ENCODE measurements around the gene TSHR. TPM values are rescaled to one million over a fixed set of nuclear protein-coding genes. Genes with fewer than 3 reads are reported as not detected.

The TSHR gene
- total and polyA plus RNA-seq, 2 donors (not counting 3 experiments of a cell fraction or from before 2014, with no cell fraction given), result not detected

GRCh38 chr14:80958226-80958625 is 2.8 kb downstream of the TSHR start:
- DNase-seq (ENCODE audit: low read depth, low spot score), result no peak
- POLR2A ChIA-PET, result no interaction called here
- TF ChIP-seq MYC (IDR thresholded peaks at IDR 0.05; ENCODE audit: low read depth, low read length) (no peak), EZH2 (IDR thresholded peaks at IDR 0.05; ENCODE audit: borderline replicate concordance, low read depth, low read length, severe bottlenecking) (no peak), POLR2A (IDR thresholded peaks at IDR 0.05; ENCODE audit: low read depth, low read length) (no peak), GATA2 (IDR thresholded peaks at IDR 0.05; ENCODE audit: insufficient read depth, insufficient read length, low read depth, low read length) (no peak), POLR2AphosphoS5 (IDR thresholded peaks at IDR 0.05; ENCODE audit: insufficient read depth, low read depth, low read length) (no peak), CTCF (IDR thresholded peaks at IDR 0.05; ENCODE audit: extremely low read depth in 1 of 2, insufficient read depth in 1 of 2, low read depth in 1 of 2, low read length in 2 of 2) (no peak), JUN (IDR thresholded peaks at IDR 0.05; ENCODE audit: borderline replicate concordance, insufficient read depth, insufficient read length, low read depth) (no peak)
- CTCF ChIA-PET, result interaction anchor here (7.8 kb wide), 1 partner anchor 29 kb away, joined by 99 read pairs; no protein-coding TSS in a partner anchor
- Histone ChIP-seq H3K27me3 (ENCODE audit: control insufficient read depth in 2 of 2, insufficient read depth in 2 of 2, low read length in 2 of 2) (peaks cover 22 to 39% of the 10 kb centered on the region in 2 experiments), H3K4me1 (ENCODE audit: control insufficient read depth, extremely low read depth, insufficient read depth, low read length) (peaks cover 4% of the 10 kb centered on the region), H4K20me1 (replicated peaks; ENCODE audit: control insufficient read depth, extremely low read depth, insufficient read depth, low read length) (no peaks in the 10 kb centered on the region), H3K79me2 (ENCODE audit: control insufficient read depth, insufficient read depth, low read length) (no peaks in the 10 kb centered on the region), H3K9me3 (replicated peaks; ENCODE audit: control insufficient read depth, insufficient read depth, low read length) (no peaks in the 10 kb centered on the region), H2AFZ (ENCODE audit: low read depth, low read length) (no peak overlapping the region), H3K36me3 (ENCODE audit: control insufficient read depth in 2 of 2, extremely low read depth in 1 of 2, insufficient read depth in 2 of 2, low read length in 2 of 2) (no peaks in the 10 kb centered on the region), H3K9ac (replicated peaks; ENCODE audit: extremely low read depth, insufficient read depth, low read length) (no peak overlapping the region), H3K4me3 (replicated peaks in 1 of 3; ENCODE audit: insufficient read depth in 1 of 3, low read depth in 1 of 3, low read length in 3 of 3) (no peak overlapping the region), H3K4me2 (ENCODE audit: insufficient read depth, low read length) (no peak overlapping the region), H3K27ac (ENCODE audit: insufficient read depth, low read depth, low read length) (no peak overlapping the region), H3K9me1 (replicated peaks; ENCODE audit: control insufficient read depth, extremely low read depth, insufficient read depth, low read length) (no peaks in the 10 kb centered on the region)
- dilution Hi-C loops (cut with MboI; ENCODE audit: extremely low pct_ligation_motif_present, low sequenced_read_pairs) (no loop called here), intact Hi-C loops (cut with micrococcal nuclease) (no loop called here)
- FAIRE-seq, result no peak
- BruUV-seq (replicated peaks), result no TSS peak
